Stimulated activated CD8-positive, alpha-beta memory T cell treated with anti-CD3 and anti-CD28 coated beads, Interleukin-12 subunit alpha, Interleukin-12 subunit beta, amount 100 ng/mL, for 4 hours (primary cell): Measurements from ENCODE around the gene KRTAP1-1.
"Not testable (repeated sequence)": the region's sequence is repeated elsewhere in the genome, so short reads cannot be mapped to it uniquely, and the experiment has no call there.

Experiments
- DNase-seq: peaks from one replicate; pipeline ENCODE4 v3.0.0-alpha.2; 2020; ENCODE audit warnings: low read depth

KRTAP1-1 gene

DNA sequence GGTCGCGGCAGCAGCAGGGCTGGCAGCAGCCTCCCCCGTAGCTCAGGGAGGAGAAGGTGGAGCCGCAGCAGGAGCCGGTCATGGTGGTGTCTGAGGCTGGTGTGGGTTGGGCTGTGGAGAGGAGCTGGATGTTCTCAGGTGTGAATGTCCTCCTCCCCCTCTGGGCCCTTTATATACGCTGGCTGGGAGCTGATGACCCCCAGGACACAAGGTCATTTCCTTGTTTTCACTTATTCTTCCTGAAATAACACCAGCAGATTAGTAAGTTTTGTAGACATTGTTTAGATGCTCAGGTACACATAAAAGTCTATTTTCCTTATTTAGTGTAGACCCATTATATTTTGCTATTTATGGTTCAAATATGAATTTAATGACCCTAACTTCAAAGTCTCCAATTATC, 13.9 kb upstream of the KRTAP1-1 start, which contains the start of gene KRTAP2-2:
KRTAP2-2 (minus strand) TSS at position 101 of the 400 bp plus-strand sequence; CDS start at position 82, 19 bp downstream.
- not testable (repeated sequence) for DNase-seq

DNA sequence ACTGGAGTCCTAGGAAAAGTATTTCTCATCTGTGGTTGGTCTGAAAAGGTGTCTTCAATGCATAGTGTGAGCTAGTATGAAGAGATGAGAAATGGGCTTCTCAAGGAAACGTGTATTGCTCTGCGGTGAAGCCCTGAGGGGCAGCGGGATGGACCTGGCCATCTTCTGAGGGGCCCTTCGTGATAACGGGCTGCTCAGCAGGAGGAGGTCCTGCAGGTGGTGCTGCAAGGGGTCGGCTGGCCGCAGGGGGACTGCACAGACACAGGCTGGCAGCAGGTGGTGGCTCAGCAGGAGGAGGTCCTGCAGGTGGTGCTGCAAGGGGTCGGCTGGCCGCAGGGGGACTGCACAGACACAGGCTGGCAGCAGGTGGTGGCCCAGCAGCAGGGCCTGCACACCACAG, 13.3 kb upstream of the KRTAP1-1 start:
- not testable (repeated sequence) for DNase-seq

DNA sequence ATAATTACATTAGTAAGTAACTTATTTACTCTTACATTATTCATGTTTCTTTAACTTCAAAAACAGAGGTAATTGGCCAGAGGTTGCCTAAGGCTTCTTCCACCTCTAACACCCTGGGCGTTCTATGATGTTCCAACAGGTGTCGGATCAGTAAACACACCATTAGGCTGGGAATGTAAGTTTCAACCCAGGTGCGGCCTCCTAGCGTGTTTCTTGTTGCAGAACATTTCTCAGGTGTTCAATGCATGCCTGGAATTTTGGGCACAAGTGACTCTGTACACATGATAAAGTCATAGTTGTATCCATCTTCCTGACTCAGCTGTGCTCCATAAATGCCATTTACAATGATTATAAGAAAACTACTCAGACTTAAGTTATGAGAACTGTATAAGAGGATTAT, 12.8 kb upstream of the KRTAP1-1 start:
- DNase-seq: no peak

DNA sequence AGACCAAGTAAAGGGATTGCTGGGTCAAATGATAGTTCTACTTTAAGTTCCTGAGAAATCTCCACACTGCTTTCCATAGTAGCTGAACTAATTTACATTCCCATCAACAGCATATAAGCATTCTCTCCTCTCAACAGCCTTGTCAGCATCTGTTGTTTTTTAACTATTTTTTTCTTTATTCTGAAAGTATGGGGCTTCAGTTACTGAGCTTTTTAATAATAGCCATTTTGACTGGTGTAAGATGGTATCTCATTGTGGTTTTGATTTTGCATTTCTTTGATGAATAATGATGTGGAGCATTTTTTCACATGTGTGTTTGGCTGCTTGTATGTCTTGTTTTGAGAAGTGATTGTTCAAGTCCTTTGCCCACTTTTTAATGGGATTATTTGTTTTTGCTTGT, 11.3 kb upstream of the KRTAP1-1 start:
- no peak for DNase-seq

DNA sequence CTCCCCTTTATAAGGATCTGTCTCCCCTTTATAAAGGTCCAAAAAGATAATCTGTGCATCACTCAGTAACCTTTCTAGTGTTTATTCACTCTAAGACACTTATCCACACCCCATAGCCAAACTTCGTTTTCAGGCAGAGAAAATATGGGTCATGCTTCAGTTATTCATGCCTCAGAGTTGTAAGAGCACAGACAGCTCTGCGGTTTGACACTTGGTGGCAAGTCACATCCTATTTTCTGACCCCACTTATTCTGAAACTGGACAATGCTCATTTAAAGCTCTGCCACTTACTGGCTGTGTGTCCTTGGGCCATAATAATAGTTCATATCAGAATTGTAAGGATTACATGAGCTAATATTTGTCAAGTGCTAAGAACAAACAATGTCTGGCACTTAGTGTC, 7.9 kb upstream of the KRTAP1-1 start:
- no peak for DNase-seq

DNA sequence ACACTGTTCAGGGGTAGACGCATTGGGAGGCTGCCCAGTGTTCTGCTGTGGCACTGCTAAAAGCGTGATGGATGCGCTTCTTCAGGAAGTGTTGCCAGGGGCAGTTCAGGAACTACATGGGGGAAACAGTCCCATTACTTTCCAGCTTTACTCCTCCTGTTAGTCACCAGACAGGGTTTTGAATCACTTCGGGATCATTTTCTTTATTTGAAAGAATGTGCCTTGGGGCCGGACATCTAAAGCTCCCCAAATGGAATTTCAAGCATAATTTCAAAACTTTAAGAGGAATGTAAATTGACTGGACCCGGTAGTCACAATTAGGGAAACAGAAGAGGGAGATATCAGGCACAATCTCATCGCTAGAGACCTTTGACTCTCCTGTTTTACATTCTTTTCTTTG, 7.2 kb upstream of the KRTAP1-1 start:
- no peak for DNase-seq

DNA sequence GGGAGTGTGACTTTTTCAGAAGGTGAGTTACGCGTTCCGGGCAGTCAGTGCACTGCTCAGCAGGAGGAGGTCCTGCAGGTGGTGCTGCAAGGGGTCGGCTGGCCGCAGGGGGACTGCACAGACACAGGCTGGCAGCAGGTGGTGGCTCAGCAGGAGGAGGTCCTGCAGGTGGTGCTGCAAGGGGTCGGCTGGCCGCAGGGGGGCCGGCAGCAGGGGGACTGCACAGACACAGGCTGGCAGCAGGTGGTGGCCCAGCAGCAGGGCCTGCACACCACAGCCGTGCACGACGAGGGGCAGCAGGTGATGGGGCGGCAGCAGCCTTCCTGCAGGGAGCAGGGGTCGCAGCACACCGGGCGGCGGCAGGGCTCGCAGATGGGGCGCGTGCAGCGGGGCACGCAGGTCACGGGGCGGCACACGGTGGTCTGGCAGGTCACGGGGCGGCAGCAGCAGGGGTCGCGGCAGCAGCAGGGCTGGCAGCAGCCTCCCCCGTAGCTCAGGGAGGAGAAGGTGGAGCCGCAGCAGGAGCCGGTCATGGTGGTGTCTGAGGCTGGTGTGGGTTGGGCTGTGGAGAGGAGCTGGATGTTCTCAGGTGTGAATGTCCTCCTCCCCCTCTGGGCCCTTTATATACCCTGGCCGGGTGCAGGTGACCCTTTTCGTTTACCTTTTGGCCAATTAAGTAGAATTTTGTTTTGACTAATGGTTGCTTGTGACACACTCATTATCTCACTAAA, 5.7 kb upstream of the KRTAP1-1 start, which contains the start of gene KRTAP2-1:
KRTAP2-1 (minus strand) TSS at position 582 of the 731 bp plus-strand sequence; CDS start at position 533, 49 bp downstream.
- not testable (repeated sequence) for DNase-seq

DNA sequence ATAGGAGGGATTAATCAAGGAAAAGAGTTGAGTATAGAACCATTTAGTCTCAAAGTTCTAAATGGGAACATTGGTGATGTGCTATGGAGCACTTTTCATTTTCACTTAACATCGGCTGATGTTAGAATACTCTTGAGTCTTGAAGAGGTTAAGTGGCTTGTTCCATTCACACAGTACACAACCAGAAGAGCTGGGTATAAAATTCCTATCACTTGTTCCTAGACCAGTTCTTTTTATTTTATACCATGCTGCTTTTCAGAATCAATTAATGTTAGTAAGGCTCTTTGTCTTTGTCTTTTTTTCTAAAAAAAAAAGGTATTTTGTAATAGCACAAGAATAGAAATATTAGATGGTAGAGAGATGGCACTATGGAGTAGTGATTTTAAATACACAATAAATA, 1.7 kb upstream of the KRTAP1-1 start:
- DNase-seq: no peak

DNA sequence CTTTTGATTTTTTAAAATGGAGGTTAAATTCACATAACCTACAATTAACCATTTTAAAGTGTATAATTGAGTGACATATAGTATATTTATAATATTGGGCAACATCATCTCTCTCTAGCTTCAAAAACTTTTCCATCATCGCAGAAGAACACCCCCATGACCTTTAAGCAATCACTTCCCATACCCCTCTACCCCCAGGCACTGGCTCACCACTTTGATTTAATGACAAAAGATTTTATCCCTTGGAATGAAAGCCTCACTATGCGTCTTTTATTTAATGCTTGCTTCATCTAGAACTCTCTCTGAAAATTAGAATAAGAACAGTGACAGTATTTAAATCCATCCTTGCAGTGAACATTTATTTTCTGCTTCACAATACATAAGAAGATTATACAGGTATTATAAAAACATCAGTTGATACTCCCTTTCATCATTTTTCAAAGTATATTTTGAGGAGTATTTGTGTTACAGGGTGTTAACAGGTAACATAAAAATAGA, 3.3 kb downstream of the KRTAP1-1 start:
- no peak for DNase-seq

DNA sequence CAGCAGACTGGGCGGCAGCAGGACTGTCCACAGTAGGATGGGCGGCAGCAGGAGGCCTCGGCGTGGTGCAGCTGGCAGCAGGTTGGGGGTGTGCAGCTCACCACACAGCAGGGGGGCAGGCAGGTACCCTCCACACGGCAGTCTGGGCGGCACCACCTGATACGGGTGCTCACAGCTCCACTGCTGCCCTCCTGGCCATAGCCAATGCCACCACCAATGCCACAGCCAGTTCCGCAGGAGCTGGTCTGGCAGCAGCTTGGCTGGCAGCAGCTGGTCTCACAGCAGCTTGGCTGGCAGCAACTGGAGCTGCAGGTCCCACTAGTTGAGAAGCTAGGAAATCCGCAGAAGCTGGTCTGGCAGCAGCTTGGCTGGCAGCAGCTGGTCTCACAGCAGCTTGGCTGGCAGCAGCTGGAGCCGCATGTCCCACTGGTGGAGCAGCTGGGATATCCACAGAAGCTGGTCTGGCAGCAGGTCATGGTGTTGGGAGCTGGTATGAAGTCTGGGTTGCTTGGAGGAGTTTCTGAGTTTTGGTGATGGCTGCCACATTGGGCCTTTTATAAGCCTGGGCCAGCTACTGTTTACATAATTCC, 6.8 kb downstream of the KRTAP1-1 start, which contains the start of gene KRTAP1-3:
KRTAP1-3 (minus strand) TSS at position 529 of the 590 bp plus-strand sequence; CDS start at position 476, 53 bp downstream.
- DNase-seq: not testable (repeated sequence)

DNA sequence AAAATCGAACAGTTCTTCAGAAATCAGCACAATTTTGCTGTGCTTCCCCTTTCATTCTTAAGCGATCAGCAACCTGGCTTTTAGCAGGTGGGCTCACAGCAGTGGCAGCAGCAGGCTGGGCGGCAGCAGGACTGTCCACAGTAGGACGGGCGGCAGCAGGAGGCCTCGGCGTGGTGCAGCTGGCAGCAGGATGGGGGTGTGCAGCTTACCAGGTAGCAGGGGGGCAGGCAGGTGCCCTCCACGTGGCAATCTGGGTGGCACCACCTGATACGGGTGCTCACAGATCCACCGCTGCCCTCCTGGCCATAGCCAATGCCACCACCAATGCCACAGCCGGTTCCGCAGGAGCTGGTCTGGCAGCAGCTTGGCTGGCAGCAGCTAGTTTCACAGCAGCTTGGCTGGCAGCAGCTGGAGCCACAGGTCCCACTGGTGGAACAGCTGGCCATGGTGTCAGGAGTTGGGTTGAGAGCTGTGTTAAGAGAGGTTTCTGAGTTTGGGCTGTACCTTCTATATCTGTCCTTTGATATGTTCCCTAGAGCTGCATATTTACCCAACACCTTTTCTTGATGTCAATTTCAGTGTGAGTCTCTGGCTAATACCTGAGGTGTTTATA, 11.5 kb downstream of the KRTAP1-1 start, which contains the start of gene KRTAP1-4:
KRTAP1-4 (minus strand) TSS at position 563 of the 613 bp plus-strand sequence; CDS start at position 446, 117 bp downstream.
- DNase-seq: no peak

DNA sequence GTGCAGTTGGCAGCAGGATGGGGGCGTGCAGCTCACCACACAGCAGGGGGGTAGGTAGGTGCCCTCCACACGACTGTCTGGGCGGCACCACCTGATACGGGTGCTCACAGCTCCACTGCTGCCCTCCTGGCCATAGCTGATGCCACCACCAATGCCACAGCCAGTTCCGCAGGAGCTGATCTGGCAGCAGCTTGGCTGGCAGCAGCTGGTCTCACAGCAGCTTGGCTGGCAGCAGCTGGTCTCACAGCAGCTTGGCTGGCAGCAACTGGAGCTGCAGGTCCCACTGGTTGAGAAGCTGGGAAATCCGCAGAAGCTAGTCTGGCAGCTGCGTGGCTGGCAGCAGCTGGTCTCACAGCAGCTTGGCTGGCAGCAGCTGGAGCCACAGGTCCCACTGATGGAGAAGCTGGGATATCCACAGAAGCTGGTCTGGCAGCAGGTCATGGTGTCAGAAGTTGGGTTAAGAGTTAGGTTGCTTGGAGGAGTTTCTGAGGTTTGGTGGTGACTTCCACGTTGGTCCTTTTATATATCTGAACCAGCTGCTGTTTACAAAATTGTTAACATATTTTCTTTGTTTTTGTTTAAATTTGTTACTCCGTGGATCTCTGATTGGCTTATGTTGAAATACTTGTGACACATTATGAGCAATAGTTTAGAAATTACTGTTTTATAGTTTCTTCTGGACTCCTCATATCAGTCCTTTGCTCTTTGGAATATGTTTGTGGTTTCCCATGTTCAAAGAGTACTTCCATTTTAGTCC, 14.4 kb downstream of the KRTAP1-1 start, which contains the start of gene KRTAP1-5:
KRTAP1-5 (minus strand) TSS at position 494 of the 757 bp plus-strand sequence; CDS start at position 441, 53 bp downstream.
- no peak for DNase-seq

DNA sequence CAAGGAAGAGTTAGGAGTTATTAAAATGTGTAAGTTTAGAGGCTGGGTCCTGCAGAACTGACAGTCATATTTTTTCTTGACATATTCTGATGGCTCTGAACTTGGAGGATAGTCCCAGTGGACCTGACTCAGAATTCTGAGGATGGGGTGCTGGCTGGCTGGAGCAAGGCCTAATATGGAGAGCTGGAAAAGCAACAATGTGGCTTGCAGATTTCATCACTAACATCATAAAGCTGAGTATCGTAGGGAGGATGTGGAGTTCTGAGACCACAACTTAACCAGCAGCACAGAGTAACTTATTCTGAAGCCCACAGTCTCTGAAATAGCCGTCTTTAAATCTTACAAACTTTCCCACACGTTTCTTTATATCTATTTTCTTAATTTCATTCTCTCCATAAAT, 16.6 kb downstream of the KRTAP1-1 start:
- no peak for DNase-seq

DNA sequence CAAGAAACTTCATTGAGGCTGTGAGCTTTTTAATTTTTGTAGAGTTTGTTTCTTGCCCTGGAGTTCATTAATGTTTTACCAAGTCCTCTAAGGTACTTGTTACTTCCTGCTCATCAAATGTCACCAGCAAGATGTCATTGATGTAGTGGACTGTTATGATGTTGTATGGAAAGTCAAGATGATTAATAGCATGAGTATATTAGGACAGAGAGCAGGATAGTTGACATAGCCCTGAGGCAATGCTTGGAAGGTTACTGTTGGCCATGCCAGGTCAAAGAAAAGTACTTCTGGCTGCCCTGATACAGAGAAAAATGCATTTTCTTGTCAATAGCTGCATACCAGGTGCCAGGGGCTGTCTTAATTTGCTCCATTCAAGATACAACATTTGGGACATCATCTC, 20.9 kb downstream of the KRTAP1-1 start:
- no peak for DNase-seq

DNA sequence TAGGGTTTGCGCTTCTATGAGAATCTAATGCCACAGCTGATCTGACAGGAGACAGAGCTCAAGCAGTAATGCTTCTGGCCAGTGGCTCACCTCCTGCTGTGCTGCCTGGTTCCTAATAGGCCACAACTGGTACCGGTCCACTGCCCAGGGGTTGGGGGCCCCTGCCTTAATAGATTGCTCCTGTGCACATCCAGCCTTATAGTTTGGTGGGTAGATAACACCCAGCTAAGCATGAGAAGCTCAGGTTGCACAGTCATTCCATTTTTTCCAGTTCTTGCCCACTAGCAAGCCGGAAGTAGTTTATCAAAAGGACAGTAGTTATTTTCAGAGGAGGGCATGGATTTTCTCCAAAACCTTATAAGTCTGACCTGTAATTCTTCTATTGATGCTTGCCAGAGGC, 21.8 kb downstream of the KRTAP1-1 start:
- no peak for DNase-seq

DNA sequence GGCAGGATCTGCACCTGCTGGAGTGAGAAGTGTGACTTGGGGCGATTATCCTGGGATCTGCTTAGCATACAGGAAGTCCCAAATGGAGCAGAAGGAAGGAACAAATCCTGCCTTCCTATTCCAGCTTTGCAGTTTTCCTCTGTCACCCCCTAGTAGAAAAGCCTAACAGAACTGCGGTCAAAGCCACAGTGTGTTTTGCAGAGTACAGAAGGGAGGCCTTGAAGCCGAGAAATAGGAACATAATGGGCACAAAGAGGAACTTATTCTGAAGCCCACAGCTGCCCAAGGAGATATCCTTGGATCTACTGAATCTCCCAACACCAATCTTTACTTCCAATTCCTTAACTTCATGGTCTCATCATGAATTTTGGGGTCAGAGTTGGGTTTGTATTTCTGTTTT, 22.7 kb downstream of the KRTAP1-1 start:
- no peak for DNase-seq

DNA sequence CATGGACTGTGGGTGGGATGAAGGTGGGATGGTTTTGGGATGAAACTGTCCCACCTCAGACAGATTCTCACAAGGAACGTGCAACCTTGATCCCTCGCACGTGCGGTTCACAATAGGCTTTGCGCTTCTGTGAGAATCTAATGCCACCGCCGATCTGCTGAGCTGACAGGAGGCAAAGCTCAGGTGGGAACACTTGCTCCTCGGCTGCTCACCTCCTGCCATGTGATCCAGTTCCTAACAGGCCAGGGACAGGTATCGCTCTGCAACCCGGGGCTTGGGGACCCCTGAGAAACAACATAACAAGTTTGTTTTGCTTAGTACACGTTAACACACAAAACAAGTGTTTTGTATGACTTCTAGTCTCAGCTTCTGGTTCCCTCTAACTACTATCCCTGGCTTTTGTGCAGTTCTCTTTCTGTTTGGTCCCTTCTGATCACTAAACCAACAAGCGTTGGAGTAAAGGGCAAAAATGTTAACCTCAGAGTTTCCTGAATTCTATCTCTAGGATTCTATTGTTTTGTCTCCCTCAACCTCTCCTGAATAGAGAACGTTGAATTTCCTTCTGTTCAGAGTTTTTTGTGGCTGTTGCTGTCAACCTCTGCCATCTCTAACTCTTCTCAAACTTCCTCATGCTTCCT, 24.6 kb downstream of the KRTAP1-1 start:
- DNase-seq: no peak

DNA sequence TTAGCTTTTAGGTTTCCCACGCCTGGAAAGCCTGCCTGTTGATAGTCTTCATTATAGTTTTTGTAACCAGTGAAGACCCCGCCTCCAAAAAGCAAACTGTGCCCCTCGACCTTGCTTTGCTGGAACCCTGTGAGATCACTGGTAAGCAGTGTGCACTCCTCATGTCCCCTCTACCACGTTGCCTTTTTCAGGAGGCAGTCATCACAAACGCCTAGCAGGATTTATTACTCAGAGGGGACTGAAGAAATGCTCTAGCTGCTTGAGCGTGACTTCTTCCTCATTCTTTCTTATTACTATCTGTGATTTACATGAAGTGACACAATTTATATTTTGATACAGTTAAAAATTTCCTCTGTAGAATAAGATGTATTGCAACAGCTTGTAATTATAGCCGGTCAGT, 25.8 kb downstream of the KRTAP1-1 start:
- DNase-seq: no peak

DNA sequence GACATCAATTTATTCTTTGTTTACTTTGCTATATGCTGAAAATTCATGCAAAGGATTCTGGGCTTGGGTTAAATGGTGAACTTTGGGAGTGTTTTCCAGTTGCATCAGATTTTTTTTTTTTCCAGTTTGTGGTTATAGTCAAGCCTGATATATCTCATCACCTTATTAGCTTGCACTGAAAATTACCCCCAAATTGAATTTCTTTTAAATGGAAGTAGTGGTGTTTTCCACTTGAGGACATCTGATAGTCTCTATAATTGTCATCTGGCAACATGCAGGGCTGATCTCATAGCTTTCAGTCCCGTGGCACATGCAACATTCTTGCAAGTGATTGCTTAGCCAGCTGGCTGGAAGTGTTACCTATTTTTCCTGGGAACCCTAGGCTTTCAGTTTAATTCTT, 27.6 kb downstream of the KRTAP1-1 start:
- no peak for DNase-seq

DNA sequence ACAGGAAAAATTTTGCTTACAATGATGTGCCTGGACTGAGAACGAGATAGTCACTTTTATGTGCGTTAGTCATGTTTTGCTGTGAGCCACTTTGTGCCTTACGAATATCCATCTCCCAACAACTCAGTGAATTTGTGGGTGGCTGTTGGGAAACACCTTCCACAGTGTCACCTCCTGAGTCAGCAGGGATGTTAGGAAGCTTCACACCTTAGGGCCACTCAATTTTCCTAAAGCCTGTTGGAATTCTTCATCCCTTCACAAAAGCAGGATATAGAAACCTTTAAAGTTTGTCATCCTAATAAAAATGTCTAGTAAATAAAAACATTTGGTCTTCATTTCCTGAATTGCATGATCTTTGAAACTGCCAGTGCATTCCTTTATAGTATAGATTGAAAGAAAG, 28.1 kb downstream of the KRTAP1-1 start:
- DNase-seq: no peak
